ENCODE measurements around the gene PDE6A. TPM values are rescaled to one million over a fixed set of nuclear protein-coding genes. Genes with fewer than 3 reads are reported as not detected.
"Not testable (repeated sequence)": the region's sequence is repeated elsewhere in the genome, so short reads cannot be mapped to it uniquely, and the experiment has no call there.

The PDE6A gene
- total RNA-seq, 1 donor from 2014 or later: 0.05 TPM

DNA sequence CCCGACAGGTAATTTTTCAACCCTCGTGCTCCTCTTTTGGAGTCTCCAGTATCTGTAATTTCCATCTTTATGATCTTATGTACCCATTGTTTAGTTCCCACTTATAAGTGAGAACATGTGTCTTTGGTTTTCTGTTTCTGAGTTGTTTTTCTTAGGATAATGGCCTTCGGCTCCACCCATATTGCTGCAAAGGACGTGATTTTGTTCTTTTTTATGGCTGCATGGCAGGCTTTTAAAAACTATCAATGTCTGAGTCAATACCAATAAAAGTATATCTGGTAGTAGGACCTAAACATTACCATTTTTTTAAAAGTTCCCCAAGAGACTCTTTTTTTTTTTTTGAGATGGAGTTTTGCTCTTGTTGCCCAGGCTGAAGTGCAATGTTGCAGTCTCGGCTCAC, 12.1 kb upstream of the PDE6A start:
- ATAC-seq (no peak), DNase-seq (no peak)
- intact Hi-C loops (cut with micrococcal nuclease): no loop called here

DNA sequence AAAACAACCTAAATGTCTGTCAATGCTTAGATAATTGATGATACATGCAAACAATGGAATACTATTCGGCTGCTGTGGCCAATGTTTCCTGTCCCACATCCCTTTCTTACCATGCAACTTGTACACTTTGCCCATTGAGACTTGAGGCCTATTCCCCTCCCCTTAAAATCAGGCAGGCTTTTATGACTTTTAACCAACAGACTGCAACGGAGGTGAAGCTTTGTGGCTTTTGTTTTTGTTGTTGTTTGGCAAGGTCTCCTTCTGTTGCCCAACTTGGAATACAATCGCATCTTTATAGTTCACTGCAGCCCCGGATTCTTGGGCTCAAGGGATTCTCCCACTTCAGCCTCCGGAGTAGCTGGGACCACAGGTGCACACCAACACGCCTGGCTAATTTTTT, 10.2 kb upstream of the PDE6A start:
- ATAC-seq (no peak), DNase-seq (no peak)
- intact Hi-C loops (cut with micrococcal nuclease): no loop called here

GRCh38 chr5:149953436-149954121, 9.0 kb upstream of the PDE6A start:
- ATAC-seq (no peak), DNase-seq (no peak)
- intact Hi-C loops (cut with micrococcal nuclease): no loop called here

DNA sequence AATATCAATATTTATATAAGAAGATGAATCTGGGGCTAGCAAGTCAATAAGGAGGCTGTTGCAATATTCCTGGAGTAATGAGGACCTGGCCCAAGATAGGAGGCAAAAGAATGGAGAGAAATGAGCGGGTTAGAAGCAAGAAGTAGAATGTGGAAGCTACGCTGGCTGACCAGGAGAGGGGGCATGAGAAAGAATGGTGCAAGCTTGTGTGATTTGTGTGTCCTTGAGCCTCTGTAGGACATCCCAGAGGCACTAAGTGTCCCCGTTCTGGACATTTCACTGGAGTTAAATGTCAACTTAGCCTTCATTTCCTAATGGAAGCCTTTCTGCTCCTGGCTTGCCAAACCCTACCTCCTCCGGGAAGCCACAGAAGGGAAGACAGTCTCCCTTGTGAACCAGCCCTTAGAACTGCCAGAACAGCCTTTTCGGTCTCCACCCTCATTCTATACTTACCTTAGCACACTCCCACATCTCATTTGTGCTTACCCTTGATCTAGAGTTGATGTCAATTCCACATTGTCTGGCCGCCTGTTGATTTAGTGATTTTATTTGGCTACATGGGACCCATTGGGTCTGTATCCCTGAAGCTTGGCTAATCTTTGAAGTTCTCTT, 6.7 kb upstream of the PDE6A start:
- no peak for DNase-seq
- intact Hi-C loops (cut with micrococcal nuclease): no loop called here
- ATAC-seq: no peak

DNA sequence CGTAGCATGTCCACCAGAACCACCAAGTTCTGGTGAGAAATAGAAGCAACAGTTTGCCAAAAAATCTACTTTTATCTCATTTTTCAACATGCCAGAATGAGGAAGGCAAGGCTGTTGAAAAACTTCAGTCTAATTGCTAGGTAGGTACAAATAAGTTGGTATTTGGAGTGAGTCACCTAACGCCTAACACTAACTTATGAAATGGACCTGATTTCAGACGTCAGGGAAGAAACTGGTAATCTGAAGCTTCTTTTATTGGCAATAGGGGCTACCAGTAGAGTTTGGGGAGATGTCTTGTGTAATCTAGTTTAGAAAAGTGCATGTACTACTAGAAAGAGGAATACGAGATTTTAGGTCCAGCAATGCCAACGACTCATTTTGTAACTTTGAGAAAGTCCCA, 4.4 kb upstream of the PDE6A start:
- intact Hi-C loops (cut with micrococcal nuclease): no loop called here
- ATAC-seq (no peak), DNase-seq (no peak)

DNA sequence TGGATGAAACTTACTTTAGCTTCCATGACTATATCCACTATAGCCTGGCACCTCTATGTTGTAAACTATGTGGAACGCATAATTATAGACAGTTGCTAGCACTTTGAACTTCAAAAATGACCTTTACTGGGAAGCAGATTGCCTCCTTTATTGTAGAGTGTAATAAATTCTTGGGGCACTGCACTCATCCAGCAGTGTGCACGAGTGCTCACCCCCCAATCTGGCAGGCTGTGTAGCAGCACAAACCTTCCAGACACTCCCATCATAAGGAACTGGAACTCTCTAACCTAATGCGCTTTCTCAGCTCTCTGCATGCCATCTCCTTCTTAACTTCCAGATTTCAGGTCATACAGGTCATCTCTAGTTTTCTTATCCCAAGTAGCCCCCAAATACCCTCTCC, 1.5 kb upstream of the PDE6A start:
- no peak for ATAC-seq
- intact Hi-C loops (cut with micrococcal nuclease): no loop called here
- DNase-seq: no peak

DNA sequence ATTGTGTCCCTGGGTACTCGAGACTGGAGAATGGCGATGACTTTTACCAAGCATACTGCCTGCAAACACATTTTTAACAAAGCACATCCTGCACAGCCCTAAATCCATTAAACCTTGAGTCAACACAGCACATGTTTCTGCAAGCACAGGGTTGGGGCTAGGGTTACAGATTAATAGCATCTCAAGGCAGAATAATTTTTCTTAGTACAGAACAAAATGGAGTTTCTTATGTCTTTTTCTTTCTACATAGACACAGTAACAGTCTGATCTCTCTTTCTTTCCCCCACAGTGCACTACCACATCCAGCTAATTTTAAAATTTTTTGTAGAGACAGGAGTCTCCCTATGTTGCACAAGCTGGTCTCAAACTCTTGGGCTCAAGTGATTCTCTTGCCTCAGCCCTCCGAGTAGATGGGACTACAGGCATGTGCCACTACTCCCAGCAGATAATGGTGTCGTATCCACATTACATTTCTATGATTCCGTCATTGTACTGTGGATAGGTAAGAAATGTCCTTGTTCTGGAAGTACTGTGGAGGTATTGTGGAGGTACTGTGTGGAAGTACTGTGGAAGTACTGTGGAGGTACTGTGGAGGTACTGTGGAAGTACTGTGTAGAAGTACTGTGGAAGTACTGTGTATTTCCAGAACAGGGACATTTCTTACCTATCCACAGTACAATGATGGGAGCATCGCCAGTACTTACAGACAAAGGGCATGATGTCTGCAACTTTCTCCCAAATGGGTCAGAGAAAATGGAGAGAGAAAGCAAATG, 1.2 kb downstream of the PDE6A start:
- DNase-seq; ATAC-seq; intact Hi-C loops (cut with micrococcal nuclease): not testable (repeated sequence)

DNA sequence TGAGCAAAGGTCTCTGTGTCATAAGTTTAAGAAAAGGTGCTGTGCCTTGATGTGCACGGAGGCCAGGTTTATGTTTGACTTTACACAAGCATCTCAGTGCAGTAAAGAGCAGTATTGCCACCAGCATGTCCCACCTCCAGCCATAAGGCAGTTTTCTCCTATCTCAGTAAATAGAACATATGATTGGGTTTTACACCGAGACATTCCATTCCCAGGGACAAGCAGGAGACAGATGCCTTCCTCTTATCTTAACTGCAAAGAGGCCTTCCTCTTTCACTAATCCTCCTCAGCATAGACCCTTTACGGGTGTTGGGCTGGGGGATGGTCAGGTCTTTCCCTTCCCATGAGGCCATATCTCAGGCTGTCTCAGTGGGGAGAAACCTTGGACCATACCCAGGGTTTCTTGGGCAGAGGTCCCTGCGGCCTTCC, 1.8 kb downstream of the PDE6A start:
- intact Hi-C loops (cut with micrococcal nuclease); DNase-seq; ATAC-seq: not testable (repeated sequence)

- intact Hi-C loops (cut with micrococcal nuclease): no loop called here
- ATAC-seq (no peak), DNase-seq (no peak)
These were observed 2.4 kb downstream of the PDE6A start for GRCh38 chr5:149942199-149942598.

DNA sequence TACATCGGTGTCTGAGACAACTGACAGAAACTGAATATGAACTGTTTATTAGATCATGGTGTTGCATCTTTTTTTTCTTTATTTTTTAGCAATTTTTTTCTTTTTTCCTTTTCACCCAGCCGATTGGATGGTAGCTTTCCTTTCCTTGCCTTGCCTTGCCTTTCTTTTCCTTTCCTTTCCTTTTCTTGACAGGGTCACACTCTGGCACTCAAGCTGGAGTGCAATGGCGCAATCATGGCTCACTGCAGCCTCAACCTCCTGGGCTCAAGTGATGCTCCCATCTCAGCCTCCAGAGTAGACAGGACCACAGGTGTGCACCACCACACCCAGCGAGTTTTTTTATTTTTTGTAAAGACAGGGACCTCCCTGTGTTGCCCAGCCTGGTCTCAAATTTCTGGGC, 2.8 kb downstream of the PDE6A start:
- no peak for DNase-seq
- intact Hi-C loops (cut with micrococcal nuclease): no loop called here
- ATAC-seq: no peak

DNA sequence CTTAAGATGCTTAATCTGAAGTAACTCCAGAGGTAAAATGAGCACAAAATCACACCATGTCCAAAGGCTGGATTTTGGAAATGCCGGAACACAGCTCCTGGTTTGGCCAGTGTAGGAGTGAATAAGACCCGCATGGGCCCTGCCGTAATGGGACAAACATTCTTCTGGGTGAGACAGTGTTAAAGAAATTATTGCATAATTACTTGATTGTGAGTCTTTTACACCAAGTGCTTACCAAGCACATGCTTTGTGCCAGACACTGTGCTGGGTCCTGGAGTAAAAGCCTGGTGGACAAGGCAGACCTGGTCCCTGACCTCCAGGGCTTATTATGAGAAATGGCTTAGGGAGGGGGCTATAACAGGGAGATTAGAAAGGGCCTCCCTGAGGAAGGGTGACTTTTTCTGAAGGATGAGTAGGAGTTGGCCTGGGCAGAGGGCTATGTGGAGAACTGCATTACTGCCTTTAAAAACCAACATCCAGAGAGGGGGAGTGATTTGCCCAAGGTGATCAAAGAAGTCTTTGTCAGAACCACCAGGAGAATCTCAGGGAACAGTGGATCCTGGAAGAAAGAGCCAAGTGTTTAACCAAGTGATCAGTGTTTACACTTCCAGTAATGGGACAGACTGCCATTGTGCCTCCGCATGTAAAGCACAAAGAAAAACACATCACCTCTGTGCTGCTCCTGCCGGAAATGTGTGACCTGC, 3.5 kb downstream of the PDE6A start:
- no peak for DNase-seq
- ATAC-seq: no peak
- intact Hi-C loops (cut with micrococcal nuclease): no loop called here

DNA sequence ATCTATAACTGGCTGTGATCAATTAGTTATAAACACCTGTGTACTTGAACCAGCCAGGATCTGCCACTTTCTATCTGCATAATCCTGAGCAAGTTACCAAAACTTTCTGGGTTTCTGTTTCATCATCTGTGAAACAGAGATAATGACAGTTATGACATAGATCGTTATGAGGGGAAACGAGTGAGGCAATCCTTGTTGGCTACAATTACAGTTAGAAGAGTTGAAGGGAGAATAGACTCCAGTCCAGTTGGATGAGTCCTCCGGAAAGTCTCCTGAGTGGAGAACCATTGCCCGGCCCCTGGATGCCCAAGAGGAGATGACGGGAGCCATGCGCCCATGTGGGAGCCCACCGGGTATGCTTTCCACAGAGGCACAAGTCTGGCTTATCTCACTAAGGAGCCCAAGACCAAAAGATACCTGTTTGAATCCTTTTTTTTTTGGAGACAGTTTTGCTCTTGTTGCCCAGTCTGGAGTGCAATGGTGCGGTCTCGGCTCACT, 4.5 kb downstream of the PDE6A start:
- ATAC-seq (no peak), DNase-seq (no peak)
- intact Hi-C loops (cut with micrococcal nuclease): no loop called here

DNA sequence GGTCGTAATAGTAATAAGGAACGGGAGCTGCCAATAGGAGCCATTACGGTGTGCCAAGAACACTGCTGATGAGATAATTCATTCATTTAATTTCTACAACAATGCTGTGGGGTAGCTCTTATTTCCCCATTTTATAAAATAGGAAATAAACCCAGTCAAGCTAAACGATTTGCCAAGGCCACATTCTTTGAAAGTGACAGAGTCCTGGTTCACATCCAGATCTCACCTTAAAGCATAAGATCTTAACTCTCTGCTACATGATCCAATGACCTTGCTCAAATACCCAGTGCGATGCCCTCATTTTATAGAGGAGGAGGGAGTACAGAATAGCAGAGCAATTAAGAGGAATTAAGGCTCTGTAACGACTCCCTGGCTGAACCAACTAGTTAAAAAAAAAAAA, 5.0 kb downstream of the PDE6A start:
- peak; percentile 18 for ATAC-seq
- intact Hi-C loops (cut with micrococcal nuclease): no loop called here
- no peak for DNase-seq

GRCh38 chr5:149938791-149939358, 5.7 kb downstream of the PDE6A start:
- no peak for DNase-seq
- intact Hi-C loops (cut with micrococcal nuclease): no loop called here

DNA sequence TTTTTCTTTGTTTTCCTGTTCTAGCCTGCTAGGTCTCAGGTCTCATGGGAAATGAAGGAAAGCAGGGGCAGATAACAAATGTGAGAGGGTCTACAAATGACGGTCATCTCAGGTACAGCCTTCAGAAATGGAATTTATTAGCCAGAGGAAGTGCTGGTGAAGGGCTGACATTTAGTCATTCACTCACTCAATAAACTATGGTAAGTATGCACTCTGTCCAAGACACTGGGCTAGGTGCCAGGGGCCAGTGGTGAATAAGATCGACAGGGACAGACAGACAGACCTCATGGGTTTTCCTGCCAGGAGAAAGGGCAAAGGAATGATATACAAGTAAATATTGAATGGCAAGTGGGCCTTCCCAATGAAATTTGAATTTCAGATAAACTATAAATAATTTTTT, 6.3 kb downstream of the PDE6A start:
- peak; percentile 93 for ATAC-seq
- peak; percentile 87 for DNase-seq
- intact Hi-C loops (cut with micrococcal nuclease): no loop called here

More at GRCh38 chr5:149938791-149939358, 5.7 kb downstream of the PDE6A start:
- no peak for ATAC-seq

- intact Hi-C loops (cut with micrococcal nuclease): no loop called here
- DNase-seq: no peak
- peak; percentile 9 for ATAC-seq
These were observed 7.0 kb downstream of the PDE6A start for GRCh38 chr5:149937610-149938009.

DNA sequence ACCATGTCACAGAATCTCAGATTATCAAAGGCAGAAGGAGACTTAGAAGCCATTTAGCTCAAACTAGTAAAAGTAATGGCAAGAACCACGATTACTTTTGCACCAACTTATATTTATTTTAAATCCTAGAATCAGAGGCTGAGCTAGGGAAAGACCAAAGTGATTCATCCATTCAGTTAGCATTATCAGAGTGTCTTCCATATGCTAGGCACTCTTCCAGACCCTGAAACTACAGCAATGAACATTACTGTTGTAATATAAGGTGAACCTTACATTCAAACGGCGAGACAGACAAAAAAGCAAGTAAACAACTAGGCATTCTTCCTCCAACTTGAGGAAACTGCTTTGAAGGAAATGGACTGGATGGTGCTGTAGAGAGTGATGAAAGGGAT, 7.9 kb downstream of the PDE6A start:
- no peak for DNase-seq
- intact Hi-C loops (cut with micrococcal nuclease): no loop called here
- no peak for ATAC-seq

DNA sequence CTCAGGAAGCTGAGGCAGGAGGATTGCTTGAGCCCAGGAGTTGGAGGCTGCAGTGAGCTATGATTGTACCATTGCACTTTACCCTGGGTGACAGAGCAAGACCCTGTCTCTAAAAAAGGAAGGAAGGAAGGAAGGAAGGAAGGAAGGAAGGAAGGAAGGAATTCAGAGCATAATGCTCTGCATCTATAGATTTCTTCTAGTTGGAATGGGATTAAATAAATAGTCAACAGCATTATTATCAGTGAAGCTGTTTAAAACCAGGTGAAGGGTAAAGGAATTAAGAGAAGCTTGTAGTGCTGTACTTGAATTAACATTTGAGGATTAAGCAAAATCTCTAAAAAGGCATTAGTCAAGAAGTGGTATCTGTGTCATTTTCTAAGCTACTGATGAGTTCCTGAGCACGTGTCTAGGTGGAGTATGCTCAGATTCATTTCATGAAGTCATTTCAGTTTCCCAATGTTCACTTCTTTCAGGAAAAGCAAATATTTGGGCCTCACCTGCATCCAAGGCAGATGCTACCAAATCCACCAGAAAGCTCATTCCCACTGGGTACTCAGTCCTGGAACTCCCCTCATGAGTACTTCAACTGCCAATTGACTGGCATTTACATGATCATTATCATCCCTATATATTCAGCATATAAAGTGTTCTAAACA, 8.4 kb downstream of the PDE6A start:
- ATAC-seq (no peak), DNase-seq (no peak)
- intact Hi-C loops (cut with micrococcal nuclease): no loop called here

- intact Hi-C loops (cut with micrococcal nuclease): no loop called here
- DNase-seq (no peak), ATAC-seq (no peak)
These were observed 9.1 kb downstream of the PDE6A start for GRCh38 chr5:149935431-149935901.

Measured in left ventricle myocardium superior (tissue), 1 donor.